GM18867 (cell line): ENCODE results near the gene TOMM7.

ENCODE experiments used
- ATAC-seq: cut with Tn5 transposase; IDR thresholded peaks from one replicate; pipeline ENCODE4 v1.9.1; 2021; ENCODE audit warnings: mild to moderate bottlenecking, moderate library complexity; ENCODE audit not compliant: unreplicated experiment

TOMM7 gene

GRCh38 chr7:22822486-22823141, at the start of gene TOMM7:
TSS of gene TOMM7 (minus strand) at chr7:22822849. CDS start at chr7:22822779, 70 bp downstream.
- peak; percentile 83 for ATAC-seq

- ATAC-seq = peak; percentile 98
These were observed 49.6 kb upstream of the TOMM7 start for GRCh38 chr7:22872096-22872807.

- no peak for ATAC-seq
These were observed 49.0 kb upstream of the TOMM7 start for GRCh38 chr7:22871661-22872060.

GRCh38 chr7:22868509-22868908, 45.9 kb upstream of the TOMM7 start:
- no peak for ATAC-seq

- ATAC-seq = no peak
These were observed 44.9 kb upstream of the TOMM7 start for GRCh38 chr7:22867589-22867988.

- ATAC-seq = no peak
These were observed 44.4 kb upstream of the TOMM7 start for GRCh38 chr7:22867003-22867402.

GRCh38 chr7:22865602-22865960, 42.9 kb upstream of the TOMM7 start:
- no peak for ATAC-seq

GRCh38 chr7:22864855-22865601, 42.4 kb upstream of the TOMM7 start:
- no peak for ATAC-seq

GRCh38 chr7:22864301-22864700, 41.7 kb upstream of the TOMM7 start:
- ATAC-seq = no peak

- ATAC-seq = no peak
These were observed 40.7 kb upstream of the TOMM7 start for GRCh38 chr7:22863156-22863899.

- ATAC-seq = no peak
These were observed 38.9 kb upstream of the TOMM7 start for GRCh38 chr7:22861576-22861975.

GRCh38 chr7:22860784-22861482, 38.3 kb upstream of the TOMM7 start:
- ATAC-seq = no peak

- no peak for ATAC-seq
These were observed 37.7 kb upstream of the TOMM7 start for GRCh38 chr7:22860337-22860736.

GRCh38 chr7:22859641-22860290, 37.1 kb upstream of the TOMM7 start:
- no peak for ATAC-seq

GRCh38 chr7:22858640-22859561, 36.3 kb upstream of the TOMM7 start:
- ATAC-seq = no peak

- ATAC-seq = no peak
These were observed 35.6 kb upstream of the TOMM7 start for GRCh38 chr7:22858274-22858639.

GRCh38 chr7:22856416-22856815, 33.8 kb upstream of the TOMM7 start:
- no peak for ATAC-seq

GRCh38 chr7:22855049-22855392, 32.4 kb upstream of the TOMM7 start:
- peak; percentile 11 for ATAC-seq
